Neural crest cell (in vitro differentiated cells): Measurements from ENCODE around the gene COL23A1. TPM values are rescaled to one million over a fixed set of nuclear protein-coding genes. Genes with fewer than 3 reads are reported as not detected.
A peak's percentile ranks its signal among the peaks of the same experiment; 100 is the strongest.

Source experiments
- DNase-seq: peaks from one replicate; pipeline ENCODE4 v3.0.0; 2021; ENCODE audit warnings: low read depth, mixed read lengths, low spot score
- H3K27ac Mint-ChIP-seq: one replicate; pipeline ENCODE4 v1.8.0; 2021; ENCODE audit warnings: mild to moderate bottlenecking, mixed read lengths; ENCODE audit not compliant: unreplicated experiment
- H3K27me3 Mint-ChIP-seq: 2 replicates; pipeline ENCODE4 v1.8.0; 2021; ENCODE audit warnings: low read depth, mild to moderate bottlenecking, mixed read lengths
- H3K36me3 Mint-ChIP-seq: 2 replicates; pipeline ENCODE4 v1.8.0; 2021; ENCODE audit warnings: low read depth, mild to moderate bottlenecking, mixed read lengths
- H3K4me1 Mint-ChIP-seq: 2 replicates; pipeline ENCODE4 v1.8.0; 2021; ENCODE audit warnings: mixed read lengths
- H3K4me3 Mint-ChIP-seq: one replicate; pipeline ENCODE4 v1.8.0; 2021; ENCODE audit warnings: mild to moderate bottlenecking, mixed read lengths
- H3K9me3 Mint-ChIP-seq: 2 replicates; pipeline ENCODE4 v1.8.0; 2021; ENCODE audit warnings: mixed read lengths
- total RNA-seq: library from RNA; stranded (reverse); gene quantifications from 2 replicates; pipeline ENCODE4 v1.2.1, GENCODE V29; 2021
- TF ChIP-seq, protein P1 (sequence below): fragments of 200-600 bp; sonication (generic); conservative IDR thresholded peaks from 2 replicates; pipeline ENCODE4 v1.5.0; 2021; ENCODE audit warnings: antibody characterized with exemption, mild to moderate bottlenecking

The COL23A1 gene
- total RNA-seq, 1 donor from 2014 or later: 33.7 TPM

DNA sequence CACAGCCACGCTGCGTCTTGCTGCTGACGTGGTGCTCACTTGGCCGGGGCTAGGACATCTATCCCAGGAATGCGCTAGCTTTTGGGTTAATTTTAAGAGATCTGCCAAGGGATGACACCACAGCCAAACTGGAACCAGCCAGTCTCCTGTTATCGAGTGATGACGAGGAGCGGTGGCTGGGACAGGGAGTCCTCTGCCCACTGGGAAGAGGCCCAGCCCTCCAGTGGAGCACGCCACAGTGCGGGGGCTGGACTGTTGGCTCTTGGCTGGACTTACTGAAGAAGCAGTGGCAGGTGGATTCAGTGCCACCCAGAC is 302.4 kb downstream of the COL23A1 start:
- Mint-ChIP-seq H3K4me3 (peak overlapping the region; percentile 10), H3K9me3 (peaks cover 8% of the 10 kb centered on the region), H3K27me3 (peaks cover 3% of the 10 kb centered on the region), H3K36me3 (peaks cover 4% of the 10 kb centered on the region), H3K27ac (peak overlapping the region; percentile 81), H3K4me1 (peaks cover 57% of the 10 kb centered on the region)
- TF ChIP-seq, protein P1, sequence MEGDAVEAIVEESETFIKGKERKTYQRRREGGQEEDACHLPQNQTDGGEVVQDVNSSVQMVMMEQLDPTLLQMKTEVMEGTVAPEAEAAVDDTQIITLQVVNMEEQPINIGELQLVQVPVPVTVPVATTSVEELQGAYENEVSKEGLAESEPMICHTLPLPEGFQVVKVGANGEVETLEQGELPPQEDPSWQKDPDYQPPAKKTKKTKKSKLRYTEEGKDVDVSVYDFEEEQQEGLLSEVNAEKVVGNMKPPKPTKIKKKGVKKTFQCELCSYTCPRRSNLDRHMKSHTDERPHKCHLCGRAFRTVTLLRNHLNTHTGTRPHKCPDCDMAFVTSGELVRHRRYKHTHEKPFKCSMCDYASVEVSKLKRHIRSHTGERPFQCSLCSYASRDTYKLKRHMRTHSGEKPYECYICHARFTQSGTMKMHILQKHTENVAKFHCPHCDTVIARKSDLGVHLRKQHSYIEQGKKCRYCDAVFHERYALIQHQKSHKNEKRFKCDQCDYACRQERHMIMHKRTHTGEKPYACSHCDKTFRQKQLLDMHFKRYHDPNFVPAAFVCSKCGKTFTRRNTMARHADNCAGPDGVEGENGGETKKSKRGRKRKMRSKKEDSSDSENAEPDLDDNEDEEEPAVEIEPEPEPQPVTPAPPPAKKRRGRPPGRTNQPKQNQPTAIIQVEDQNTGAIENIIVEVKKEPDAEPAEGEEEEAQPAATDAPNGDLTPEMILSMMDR: no peak
- no peak for DNase-seq

DNA sequence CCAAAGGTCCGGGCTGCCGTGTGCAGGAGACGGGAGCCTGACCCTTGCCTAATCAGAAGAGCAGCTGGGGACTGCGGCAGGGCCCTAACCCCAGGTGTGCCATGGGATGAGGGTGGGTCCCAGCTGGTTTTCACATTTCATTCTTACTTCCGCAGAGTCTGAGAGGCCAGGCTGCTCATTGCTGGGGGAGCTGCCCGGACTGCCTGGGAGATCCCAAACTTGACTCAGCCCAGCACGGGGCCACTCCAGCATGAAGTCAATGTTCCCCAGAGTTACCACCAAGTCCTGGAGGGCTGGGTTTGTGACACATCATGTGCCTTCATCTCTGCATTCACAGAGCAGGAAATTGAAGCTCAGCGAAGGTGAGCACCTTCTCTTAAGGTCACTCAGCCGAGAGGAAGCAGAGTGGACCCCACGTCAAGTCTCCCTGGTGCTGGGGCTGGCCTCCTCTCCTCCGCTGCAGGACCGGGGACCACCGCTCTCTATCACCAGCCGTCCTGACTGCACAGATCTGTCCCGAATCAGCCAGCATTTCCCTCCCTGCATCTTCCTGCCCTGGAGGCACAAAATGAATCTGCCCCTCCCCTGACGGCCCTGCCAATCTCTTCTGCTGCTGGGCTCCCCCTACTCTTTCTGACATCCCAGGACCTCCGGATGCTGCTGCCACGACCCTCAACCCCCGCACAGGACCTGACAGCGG is 303.0 kb downstream of the COL23A1 start:
- peak overlapping the region; percentile 10 for H3K4me3 Mint-ChIP-seq
- DNase-seq: peak; percentile 20
- H3K36me3 Mint-ChIP-seq: peaks cover 4% of the 10 kb centered on the region
- peaks cover 52% of the 10 kb centered on the region for H3K4me1 Mint-ChIP-seq
- TF ChIP-seq, protein P1: no peak
- peaks cover 3% of the 10 kb centered on the region for H3K27me3 Mint-ChIP-seq
- H3K9me3 Mint-ChIP-seq: peaks cover 8% of the 10 kb centered on the region
- peak overlapping the region; percentile 15 for H3K27ac Mint-ChIP-seq

DNA sequence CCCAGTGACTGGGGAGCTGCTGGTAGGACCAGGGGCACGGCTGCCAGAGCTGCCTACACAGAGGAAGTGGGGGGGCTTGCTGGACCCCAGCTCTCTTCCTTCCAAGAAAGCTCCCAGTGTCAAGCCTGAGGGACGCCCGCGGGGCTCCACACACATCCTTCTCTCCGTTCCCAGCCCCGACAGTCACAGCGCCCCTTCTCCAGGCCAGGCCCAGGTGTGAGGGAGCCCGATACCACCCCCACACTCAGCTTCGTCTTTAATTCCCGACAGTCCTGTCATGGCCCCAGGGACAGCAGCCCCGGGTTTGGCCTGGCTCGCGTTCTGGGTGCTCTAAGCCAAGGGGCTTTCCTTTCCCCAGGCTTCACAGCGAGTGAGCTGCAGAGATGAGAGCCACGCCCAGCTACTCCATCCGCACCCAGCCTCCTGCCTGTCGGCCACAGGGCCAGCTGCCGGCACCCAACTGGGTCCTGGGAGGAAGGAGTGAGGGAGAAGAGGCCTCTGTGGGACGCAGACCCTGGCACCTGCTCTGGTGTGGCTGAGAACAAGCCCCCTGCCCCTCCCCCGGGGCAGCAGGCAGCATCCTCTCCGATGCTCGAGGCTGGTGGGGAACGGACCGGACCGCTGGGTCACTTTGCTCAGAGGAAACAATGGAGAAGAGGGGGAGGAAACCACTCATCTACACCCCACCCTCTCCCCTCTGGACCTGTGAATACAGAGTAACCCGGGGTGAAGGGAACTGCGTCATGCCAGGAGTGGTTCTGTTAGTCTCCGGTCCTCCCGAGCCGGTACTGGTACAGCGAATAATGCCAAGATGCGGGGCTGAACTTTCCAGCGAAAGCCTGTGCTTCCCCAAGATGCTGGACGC is 303.7 kb downstream of the COL23A1 start:
- Mint-ChIP-seq H3K36me3 (peaks cover 4% of the 10 kb centered on the region), H3K27me3 (peaks cover 3% of the 10 kb centered on the region), H3K4me3 (no peak overlapping the region)

DNA sequence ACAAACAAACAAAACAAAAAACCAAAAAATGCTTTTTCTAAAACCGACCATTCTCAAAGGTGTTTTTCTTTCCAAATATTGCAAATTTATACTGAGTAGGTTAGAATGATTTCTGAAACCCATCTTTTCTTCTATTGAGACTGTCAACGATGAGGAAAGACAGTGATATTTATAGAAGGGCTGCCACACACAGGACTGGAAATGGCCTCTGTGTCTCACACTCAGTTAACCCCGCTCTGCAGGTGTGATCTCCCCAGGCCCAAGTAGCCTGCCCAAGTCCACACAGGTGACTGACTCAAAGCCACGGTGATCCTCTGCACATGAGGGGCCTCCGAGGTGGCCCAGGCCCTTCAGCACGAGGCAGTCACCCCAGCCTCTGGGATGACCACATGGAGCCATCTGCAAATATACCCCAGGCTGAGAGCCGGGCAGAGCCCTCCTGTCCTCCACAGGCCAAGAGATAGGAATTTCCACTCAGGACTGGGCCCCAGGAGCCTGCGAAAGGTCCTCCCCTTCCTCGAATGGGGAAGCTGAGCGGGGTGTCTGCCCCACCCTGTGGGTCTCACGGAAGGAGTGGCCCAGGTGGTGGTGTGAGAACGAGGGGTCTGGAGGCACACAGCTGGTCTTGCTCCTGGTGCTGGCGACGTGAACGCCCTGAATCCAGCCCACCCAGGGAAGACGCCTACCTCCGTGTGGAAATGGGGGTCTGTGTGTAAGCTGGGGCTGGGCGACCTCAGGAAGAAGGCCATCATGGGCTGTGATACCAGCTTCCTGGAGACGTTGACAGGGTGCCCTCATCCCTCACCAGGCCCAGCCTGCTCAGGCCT is 304.6 kb downstream of the COL23A1 start:
- peaks cover 4% of the 10 kb centered on the region for H3K36me3 Mint-ChIP-seq
- H3K4me1 Mint-ChIP-seq: peaks cover 48% of the 10 kb centered on the region
- peaks cover 8% of the 10 kb centered on the region for H3K9me3 Mint-ChIP-seq
- H3K27ac Mint-ChIP-seq: peak overlapping the region; percentile 88
- no peak for DNase-seq
- TF ChIP-seq, protein P1: no peak
- no peak overlapping the region for H3K4me3 Mint-ChIP-seq
- H3K27me3 Mint-ChIP-seq: peaks cover 3% of the 10 kb centered on the region

More for the DNA sequence above, 303.7 kb downstream of the COL23A1 start:
- TF ChIP-seq, protein P1: no peak
- no peak for DNase-seq
- peaks cover 8% of the 10 kb centered on the region for H3K9me3 Mint-ChIP-seq
- peaks cover 51% of the 10 kb centered on the region for H3K4me1 Mint-ChIP-seq
- no peak overlapping the region for H3K27ac Mint-ChIP-seq

DNA sequence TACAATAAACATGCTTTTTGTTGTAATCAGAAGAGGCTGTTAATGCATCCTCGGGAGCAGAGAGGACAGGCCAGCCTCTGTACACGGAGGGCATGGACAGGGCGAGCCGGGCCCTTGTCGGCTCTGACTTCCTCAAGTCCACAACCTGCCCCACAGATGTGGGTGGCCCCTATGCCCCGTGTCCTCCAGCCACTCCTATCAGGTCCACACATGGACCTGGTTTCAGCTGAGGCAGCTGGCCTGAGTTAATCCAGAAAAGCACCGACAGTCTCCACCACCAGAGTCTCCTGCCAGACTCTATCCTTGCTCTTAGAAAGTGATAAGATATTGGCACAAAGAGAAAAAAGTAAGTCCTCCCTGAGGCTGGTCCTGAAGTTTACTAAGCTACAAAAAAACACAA is 305.2 kb downstream of the COL23A1 start:
- H3K4me1 Mint-ChIP-seq: peaks cover 51% of the 10 kb centered on the region
- TF ChIP-seq, protein P1: no peak
- DNase-seq: no peak
- H3K36me3 Mint-ChIP-seq: peaks cover 4% of the 10 kb centered on the region
- H3K27me3 Mint-ChIP-seq: peaks cover 3% of the 10 kb centered on the region
- peak overlapping the region; percentile 88 for H3K27ac Mint-ChIP-seq
- no peak overlapping the region for H3K4me3 Mint-ChIP-seq
- H3K9me3 Mint-ChIP-seq: peaks cover 8% of the 10 kb centered on the region
